IPS-18a (cell line): ENCODE results near the gene GDF3.
"Not testable (repeated sequence)": the region's sequence is repeated elsewhere in the genome, so short reads cannot be mapped to it uniquely, and the experiment has no call there.

Experiments
- H3K27ac ChIP-seq: one replicate; pipeline ENCODE4 v1.5.1; 2013; ENCODE audit warnings: low read length
- H3K27me3 ChIP-seq: one replicate; pipeline ENCODE4 v1.6.1; 2013; ENCODE audit warnings: mild to moderate bottlenecking, low read length; ENCODE audit not compliant: control insufficient read depth, insufficient read depth
- H3K36me3 ChIP-seq: one replicate; pipeline ENCODE4 v1.6.1; 2013; ENCODE audit warnings: low read depth, low read length; ENCODE audit not compliant: control insufficient read depth
- H3K4me1 ChIP-seq: one replicate; pipeline ENCODE4 v1.6.1; 2013; ENCODE audit warnings: low read depth, low read length; ENCODE audit not compliant: control insufficient read depth
- H3K4me3 ChIP-seq: one replicate; pipeline ENCODE4 v1.5.1; 2013; ENCODE audit warnings: low read length
- H3K9ac ChIP-seq: one replicate; pipeline ENCODE4 v1.6.1; 2013; ENCODE audit warnings: mild to moderate bottlenecking, low read length, moderate library complexity
- H3K9me3 ChIP-seq: one replicate; pipeline ENCODE4 v1.6.1; 2013; ENCODE audit warnings: low read depth, low read length; ENCODE audit not compliant: control insufficient read depth

The GDF3 gene

GRCh38 chr12:7695566-7696197 is at the start of gene GDF3:
Gene GDF3, minus strand, starts transcription at chr12:7695775. Its CDS starts 47 bp downstream, at chr12:7695728.
- Histone ChIP-seq H3K9ac (peak within 1 kb of the TSS; percentile 38), H3K27ac (peak within 1 kb of the TSS; percentile 41), H3K9me3 (no peaks in the 10 kb centered on the region), H3K36me3 (no peaks in the 10 kb centered on the region), H3K27me3 (no peaks in the 10 kb centered on the region), H3K4me3 (peak within 1 kb of the TSS; percentile 37), H3K4me1 (peaks cover 19% of the 10 kb centered on the region)

GRCh38 chr12:7732993-7733392 is 37.4 kb upstream of the GDF3 start:
- H3K4me1 ChIP-seq, result peaks cover 5% of the 10 kb centered on the region
- H3K27me3 ChIP-seq, result no peaks in the 10 kb centered on the region
- no peak overlapping the region for H3K9ac ChIP-seq
- no peak overlapping the region for H3K27ac ChIP-seq
- H3K36me3 ChIP-seq, result no peaks in the 10 kb centered on the region
- H3K4me3 ChIP-seq, result no peak overlapping the region
- no peaks in the 10 kb centered on the region for H3K9me3 ChIP-seq

GRCh38 chr12:7731486-7731885 is 35.9 kb upstream of the GDF3 start:
- no peaks in the 10 kb centered on the region for H3K36me3 ChIP-seq
- H3K4me3 ChIP-seq, result no peak overlapping the region
- no peaks in the 10 kb centered on the region for H3K9me3 ChIP-seq
- no peak overlapping the region for H3K27ac ChIP-seq
- H3K4me1 ChIP-seq, result peaks cover 5% of the 10 kb centered on the region
- H3K27me3 ChIP-seq, result no peaks in the 10 kb centered on the region
- H3K9ac ChIP-seq, result no peak overlapping the region

GRCh38 chr12:7730984-7731383 is 35.4 kb upstream of the GDF3 start:
- not testable (repeated sequence) for H3K36me3 ChIP-seq, H3K27ac ChIP-seq, H3K9me3 ChIP-seq, H3K4me3 ChIP-seq, H3K4me1 ChIP-seq, H3K9ac ChIP-seq, H3K27me3 ChIP-seq

GRCh38 chr12:7729746-7730145 is 34.2 kb upstream of the GDF3 start:
- H3K9me3 ChIP-seq, result no peaks in the 10 kb centered on the region
- no peak overlapping the region for H3K9ac ChIP-seq
- no peak overlapping the region for H3K27ac ChIP-seq
- H3K36me3 ChIP-seq, result no peaks in the 10 kb centered on the region
- no peaks in the 10 kb centered on the region for H3K27me3 ChIP-seq
- no peak overlapping the region for H3K4me3 ChIP-seq
- H3K4me1 ChIP-seq, result peaks cover 5% of the 10 kb centered on the region

- Histone ChIP-seq H3K4me3 (no peak overlapping the region), H3K9ac (no peak overlapping the region), H3K4me1 (no peaks in the 10 kb centered on the region), H3K27ac (no peak overlapping the region), H3K27me3 (no peaks in the 10 kb centered on the region), H3K36me3 (no peaks in the 10 kb centered on the region), H3K9me3 (no peaks in the 10 kb centered on the region)
Measured at GRCh38 chr12:7723926-7724325, 28.4 kb upstream of the GDF3 start.

- no peaks in the 10 kb centered on the region for H3K27me3 ChIP-seq
- H3K9me3 ChIP-seq, result no peaks in the 10 kb centered on the region
- no peak overlapping the region for H3K27ac ChIP-seq
- H3K9ac ChIP-seq, result no peak overlapping the region
- H3K36me3 ChIP-seq, result no peaks in the 10 kb centered on the region
- H3K4me1 ChIP-seq, result peaks cover 5% of the 10 kb centered on the region
- H3K4me3 ChIP-seq, result no peak overlapping the region
Measured at GRCh38 chr12:7719946-7720730, 24.6 kb upstream of the GDF3 start.

GRCh38 chr12:7716381-7716780 is 20.8 kb upstream of the GDF3 start:
- Histone ChIP-seq H3K4me1 (peaks cover 5% of the 10 kb centered on the region), H3K27ac (no peak overlapping the region), H3K4me3 (no peak overlapping the region), H3K9me3 (no peaks in the 10 kb centered on the region), H3K9ac (no peak overlapping the region), H3K36me3 (no peaks in the 10 kb centered on the region), H3K27me3 (no peaks in the 10 kb centered on the region)

- no peaks in the 10 kb centered on the region for H3K9me3 ChIP-seq
- H3K36me3 ChIP-seq, result no peaks in the 10 kb centered on the region
- H3K4me3 ChIP-seq, result no peak overlapping the region
- H3K27ac ChIP-seq, result no peak overlapping the region
- H3K27me3 ChIP-seq, result no peaks in the 10 kb centered on the region
- no peak overlapping the region for H3K9ac ChIP-seq
- peaks cover 18% of the 10 kb centered on the region for H3K4me1 ChIP-seq
Measured at GRCh38 chr12:7712841-7713442, 17.4 kb upstream of the GDF3 start.

- Histone ChIP-seq H3K4me3 (no peak within 1 kb of the TSS), H3K4me1 (peaks cover 13% of the 10 kb centered on the region), H3K9me3 (no peaks in the 10 kb centered on the region), H3K27ac (no peak within 1 kb of the TSS), H3K36me3 (no peaks in the 10 kb centered on the region), H3K27me3 (no peaks in the 10 kb centered on the region), H3K9ac (no peak within 1 kb of the TSS)
Measured at GRCh38 chr12:7711133-7711532, 15.6 kb upstream of the GDF3 start, which contains the start of gene DPPA3. Gene DPPA3, plus strand, starts transcription at chr12:7711433. Its CDS starts 138 bp downstream, at chr12:7711571.

- Histone ChIP-seq H3K27me3 (no peaks in the 10 kb centered on the region), H3K36me3 (no peaks in the 10 kb centered on the region), H3K9me3 (no peaks in the 10 kb centered on the region), H3K4me1 (peaks cover 13% of the 10 kb centered on the region), H3K27ac (no peak overlapping the region), H3K9ac (no peak overlapping the region), H3K4me3 (no peak overlapping the region)
Measured at GRCh38 chr12:7709969-7710675, 14.5 kb upstream of the GDF3 start.
